Endodermal cell (in vitro differentiated cells): ENCODE data around the gene ZNF593. TPM values are rescaled to one million over a fixed set of nuclear protein-coding genes. Genes with fewer than 3 reads are reported as not detected.

Source experiments
- DNase-seq: peaks from one replicate; pipeline ENCODE4 v3.0.0-alpha.2; 2017
- H3K27ac ChIP-seq: 2 replicates; pipeline ENCODE4 v1.5.1; 2013; ENCODE audit warnings: mild to moderate bottlenecking, low read depth, low read length, moderate library complexity
- H3K27me3 ChIP-seq: 2 replicates; pipeline ENCODE4 v1.6.1; 2013; ENCODE audit warnings: mild to moderate bottlenecking, low read length, moderate library complexity; ENCODE audit not compliant: insufficient read depth, control insufficient read depth, poor library complexity, severe bottlenecking
- H3K36me3 ChIP-seq: 2 replicates; pipeline ENCODE4 v1.7.0; 2013; ENCODE audit warnings: mild to moderate bottlenecking, low read length, moderate library complexity; ENCODE audit not compliant: control insufficient read depth, insufficient read depth
- H3K4me1 ChIP-seq: one replicate; pipeline ENCODE4 v1.7.0; 2013; ENCODE audit warnings: low read length; ENCODE audit not compliant: control insufficient read depth, insufficient read depth
- H3K4me3 ChIP-seq: 2 replicates; pipeline ENCODE4 v1.5.1; 2013; ENCODE audit warnings: mild to moderate bottlenecking, low read length, moderate library complexity
- H3K9ac ChIP-seq: 2 replicates; pipeline ENCODE4 v1.6.1; 2013; ENCODE audit warnings: mild to moderate bottlenecking, low read length, moderate library complexity; ENCODE audit not compliant: poor library complexity, severe bottlenecking; ENCODE audit errors: extremely low read depth
- H3K9me3 ChIP-seq: 2 replicates; pipeline ENCODE4 v1.6.1; 2013; ENCODE audit warnings: mild to moderate bottlenecking, low read length, moderate library complexity; ENCODE audit not compliant: control insufficient read depth
- H3K27ac Mint-ChIP-seq: 2 replicates; pipeline ENCODE4 v1.8.0; 2020; ENCODE audit warnings: mixed read lengths
- H3K27me3 Mint-ChIP-seq: 2 replicates; pipeline ENCODE4 v1.8.0; 2021; ENCODE audit warnings: mild to moderate bottlenecking, mixed read lengths; ENCODE audit not compliant: insufficient read depth
- H3K36me3 Mint-ChIP-seq: 2 replicates; pipeline ENCODE4 v1.8.0; 2020; ENCODE audit warnings: low read depth, mixed read lengths
- H3K4me1 Mint-ChIP-seq: 2 replicates; pipeline ENCODE4 v1.8.0; 2020; ENCODE audit warnings: mixed read lengths
- H3K4me3 Mint-ChIP-seq: 2 replicates; pipeline ENCODE4 v1.8.0; 2020; ENCODE audit warnings: mild to moderate bottlenecking, moderate library complexity, mixed read lengths
- H3K9me3 Mint-ChIP-seq: 2 replicates; pipeline ENCODE4 v1.8.0; 2020; ENCODE audit warnings: mild to moderate bottlenecking, mixed read lengths
- CTCF ChIP-seq: fragments of 200-600 bp; sonication (generic); conservative IDR thresholded peaks from 2 replicates; pipeline ENCODE4 v1.5.0; 2021; ENCODE audit warnings: antibody characterized with exemption, mild to moderate bottlenecking
- WGBS, 2 experiments: methylation state at CpG; one replicate each; pipeline versions ENCODE4 v1.1.5 to v1.1.7; 2013; ENCODE audit warnings: missing lambda C conversion rate in 2 of 2, mixed read lengths in 1 of 2; ENCODE audit not compliant: insufficient coverage in 1 of 2, insufficient read length in 1 of 2; 5-methylcytosine and 5-hydroxymethylcytosine counted together
- total RNA-seq, 2 donors: library from RNA; stranded (reverse); fragmentation: NEBNext Ultra II Directional in 1 of 2; extraction: Animal tissue kit (Norgen Biotek cat#: 25700) in 1 of 2; gene quantifications; 2 replicates in 1 of 2; 3 replicates in 1 of 2; pipeline ENCODE4 v1.2.1, GENCODE V29; 2021

Gene ZNF593
- total RNA-seq, 2 donors from 2014 or later, result 31.4 to 33.7 TPM

- H3K9ac ChIP-seq, result no peak overlapping the region
- no peaks in the 10 kb centered on the region for H3K27me3 Mint-ChIP-seq
- H3K9me3 Mint-ChIP-seq, result peaks cover 18% of the 10 kb centered on the region
- H3K36me3 Mint-ChIP-seq, result no peaks in the 10 kb centered on the region
- no peaks in the 10 kb centered on the region for H3K4me1 ChIP-seq
- no peak for TF ChIP-seq CTCF
- WGBS, 2 experiments, result 90 to 94% methylated on average over 2 of the region's 2 CpGs
- no peak for DNase-seq
- H3K27ac Mint-ChIP-seq, result no peak overlapping the region
- H3K4me3 Mint-ChIP-seq, result no peak overlapping the region
- H3K4me1 Mint-ChIP-seq, result peaks cover 3% of the 10 kb centered on the region
- H3K9me3 ChIP-seq, result no peaks in the 10 kb centered on the region
- H3K4me3 ChIP-seq, result no peak overlapping the region
- H3K36me3 ChIP-seq, result no peaks in the 10 kb centered on the region
- H3K27me3 ChIP-seq, result no peaks in the 10 kb centered on the region
- H3K27ac ChIP-seq, result no peak overlapping the region
These were observed 36.9 kb upstream of the ZNF593 start for GRCh38 chr1:26132834-26133167.

DNA sequence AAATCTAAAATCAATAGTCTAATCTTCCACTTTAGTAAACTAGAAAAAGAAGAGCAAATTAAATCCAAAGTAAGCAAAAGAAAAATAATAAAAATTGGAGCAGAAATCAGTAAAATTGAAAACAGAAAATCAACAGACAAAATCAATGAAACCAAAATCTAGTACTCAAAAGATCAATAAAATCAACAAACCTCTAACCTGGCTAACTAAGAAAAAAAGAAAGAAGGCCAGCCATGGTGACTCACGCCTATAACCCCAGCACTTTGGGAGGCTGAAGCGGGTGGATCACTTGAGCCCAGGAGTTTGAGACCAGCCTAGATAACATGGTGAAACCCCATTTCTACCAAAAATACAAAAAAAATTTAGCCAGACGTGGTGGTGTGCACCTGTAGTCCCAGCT lies 35.2 kb upstream of the ZNF593 start:
- H3K27me3 ChIP-seq, result no peaks in the 10 kb centered on the region
- no peak for TF ChIP-seq CTCF
- no peaks in the 10 kb centered on the region for H3K27me3 Mint-ChIP-seq
- H3K9me3 Mint-ChIP-seq, result peaks cover 18% of the 10 kb centered on the region
- no peaks in the 10 kb centered on the region for H3K36me3 ChIP-seq
- H3K4me1 ChIP-seq, result no peaks in the 10 kb centered on the region
- H3K4me3 Mint-ChIP-seq, result no peak overlapping the region
- no peak overlapping the region for H3K4me3 ChIP-seq
- no peak for DNase-seq
- WGBS, 2 experiments, result 96% methylated on average over 3 of the region's 3 CpGs; no CpG with 5 or more reads in 1 of the 2 experiments
- no peaks in the 10 kb centered on the region for H3K36me3 Mint-ChIP-seq
- no peak overlapping the region for H3K9ac ChIP-seq
- H3K27ac ChIP-seq, result no peak overlapping the region
- no peak overlapping the region for H3K27ac Mint-ChIP-seq
- H3K9me3 ChIP-seq, result no peaks in the 10 kb centered on the region
- peaks cover 6% of the 10 kb centered on the region for H3K4me1 Mint-ChIP-seq

DNA sequence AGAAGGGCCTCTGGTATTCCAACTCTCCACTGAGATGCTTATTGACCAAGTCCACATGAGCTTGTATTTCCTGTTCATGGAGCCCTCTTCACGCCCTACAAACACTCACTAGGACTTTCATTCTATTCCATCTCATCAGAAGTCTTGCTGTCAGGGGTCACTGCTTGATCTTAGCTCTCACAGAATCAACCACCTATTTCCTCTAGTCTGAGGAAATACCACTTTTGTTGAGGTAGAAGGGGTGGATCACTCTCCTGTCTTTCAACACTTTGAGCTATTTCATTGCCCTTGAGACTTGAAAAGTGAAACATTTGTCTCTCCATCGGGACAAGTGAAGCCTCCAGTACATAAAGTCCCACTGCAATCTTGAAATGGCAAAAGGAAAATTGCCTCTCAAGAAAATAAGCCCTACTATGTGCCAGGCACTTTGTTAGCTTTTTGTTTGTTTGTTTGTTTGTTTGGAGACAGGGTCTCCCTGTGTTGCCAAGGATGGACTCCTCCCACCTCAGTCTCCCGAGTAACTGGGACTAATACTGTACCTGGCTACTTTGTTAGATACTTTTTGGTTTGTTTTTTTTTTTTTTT lies 30.6 kb upstream of the ZNF593 start:
- Histone ChIP-seq H3K27me3 (no peaks in the 10 kb centered on the region), H3K4me3 (no peak overlapping the region), H3K9ac (no peak overlapping the region), H3K4me1 (no peaks in the 10 kb centered on the region), H3K36me3 (no peaks in the 10 kb centered on the region), H3K9me3 (no peaks in the 10 kb centered on the region), H3K27ac (no peak overlapping the region)
- Mint-ChIP-seq H3K27me3 (peaks cover 5% of the 10 kb centered on the region), H3K4me3 (no peak overlapping the region), H3K4me1 (peaks cover 6% of the 10 kb centered on the region), H3K36me3 (no peaks in the 10 kb centered on the region), H3K27ac (no peak overlapping the region), H3K9me3 (peaks cover 14% of the 10 kb centered on the region)
- no peak for TF ChIP-seq CTCF
- no peak for DNase-seq
- 86 to 89% methylated on average over 2 to 3 of the region's 3 CpGs for WGBS, 2 experiments
